Measurements from ENCODE around the gene HDAC8.
"Not testable (repeated sequence)": the region's sequence is repeated elsewhere in the genome, so short reads cannot be mapped to it uniquely, and the experiment has no call there.

The HDAC8 gene

GRCh38 chrX:72554448-72555140 lies 18.0 kb downstream of the HDAC8 start:
- Histone ChIP-seq H4K91ac (ENCODE audit: low read depth, low read length, poor library complexity) (no peak overlapping the region), H3K4me1 (ENCODE audit: control insufficient read depth in 2 of 2, insufficient read depth in 1 of 2, low read depth in 1 of 2, low read length in 2 of 2) (peaks cover 0 to 2% of the 10 kb centered on the region in 2 donors), H2BK120ac (ENCODE audit: low read depth, low read length) (no peak overlapping the region), H3K27ac (replicated peaks; ENCODE audit: low read length) (peak overlapping the region; percentile 56), H2BK5ac (ENCODE audit: low read length) (no peak overlapping the region), H2BK12ac (ENCODE audit: low read length) (no peak overlapping the region), H3K9ac (ENCODE audit: low read depth, low read length, poor library complexity) (no peak overlapping the region), H3K4me2 (ENCODE audit: insufficient read depth, low read length, poor library complexity, severe bottlenecking) (peak overlapping the region; percentile 14), H2AFZ (ENCODE audit: low read length) (no peak overlapping the region), H3K79me1 (ENCODE audit: low read depth, low read length) (no peaks in the 10 kb centered on the region), H3K4me3 (ENCODE audit: low read length in 2 of 2) (no peak overlapping the region), H3K23ac (ENCODE audit: low read depth, low read length, poor library complexity) (no peak overlapping the region), H3K27me3 (ENCODE audit: control insufficient read depth in 3 of 3, insufficient read depth in 3 of 3, low read depth in 1 of 3, low read length in 3 of 3) (no peaks in the 10 kb centered on the region), H3K14ac (ENCODE audit: low read length) (no peak overlapping the region), H2BK15ac (ENCODE audit: low read length) (no peak overlapping the region), H3K4ac (ENCODE audit: low read length) (no peak overlapping the region), H3K18ac (ENCODE audit: low read length) (no peak overlapping the region), H2AK5ac (ENCODE audit: low read depth, low read length) (no peak overlapping the region), H3K9me3 (replicated peaks in 1 of 2; ENCODE audit: control insufficient read depth in 2 of 2, insufficient read depth in 1 of 2, low read depth in 1 of 2, low read length in 2 of 2) (no peaks in the 10 kb centered on the region), H3K36me3 (replicated peaks in 1 of 2; ENCODE audit: control insufficient read depth in 2 of 2, insufficient read depth in 2 of 2, low read length in 2 of 2) (no peaks in the 10 kb centered on the region), H4K8ac (ENCODE audit: low read depth, low read length) (no peak overlapping the region)
- WGBS, 2 donors (ENCODE audit: extremely low coverage in 2 of 2, insufficient read length in 2 of 2, insufficient replicate concordance in 1 of 2) = no CpG with 5 or more reads among the region's 16 CpGs
- peak; percentile 18 for DNase-seq (ENCODE audit: low spot score)

DNA sequence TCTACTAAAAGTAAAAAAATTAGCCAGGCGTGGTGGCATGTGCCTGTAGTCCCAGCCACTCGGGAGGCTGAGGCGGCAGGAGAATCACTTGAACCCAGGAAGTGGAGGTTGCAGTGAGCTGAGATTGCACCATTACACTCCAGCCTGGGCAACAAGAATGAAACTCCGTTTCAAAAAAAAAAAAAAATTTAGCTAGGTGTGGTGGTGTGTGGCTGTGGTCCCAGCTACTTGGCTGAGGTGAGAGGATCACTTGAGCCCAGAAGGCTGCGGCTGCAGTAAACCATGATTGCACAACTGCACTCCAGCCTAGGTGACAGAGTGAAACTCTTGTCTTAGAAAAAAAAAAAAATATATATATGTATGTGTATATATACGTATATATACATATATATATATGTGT lies 20.2 kb downstream of the HDAC8 start:
- H3K9me3 ChIP-seq (replicated peaks in 1 of 2; ENCODE audit: control insufficient read depth in 2 of 2, insufficient read depth in 1 of 2, low read depth in 1 of 2, low read length in 2 of 2) = not testable (repeated sequence)

GRCh38 chrX:72545990-72546389 lies 26.7 kb downstream of the HDAC8 start:
- Histone ChIP-seq H3K23ac (ENCODE audit: low read depth, low read length, poor library complexity) (no peak overlapping the region), H3K18ac (ENCODE audit: low read length) (no peak overlapping the region), H2BK15ac (ENCODE audit: low read length) (no peak overlapping the region), H3K4me3 (ENCODE audit: low read length in 2 of 2) (no peak overlapping the region), H2BK5ac (ENCODE audit: low read length) (no peak overlapping the region), H3K27me3 (ENCODE audit: control insufficient read depth in 3 of 3, insufficient read depth in 3 of 3, low read depth in 1 of 3, low read length in 3 of 3) (no peaks in the 10 kb centered on the region), H4K8ac (ENCODE audit: low read depth, low read length) (no peak overlapping the region), H4K91ac (ENCODE audit: low read depth, low read length, poor library complexity) (no peak overlapping the region), H3K4me1 (ENCODE audit: control insufficient read depth in 2 of 2, insufficient read depth in 1 of 2, low read depth in 1 of 2, low read length in 2 of 2) (no peaks in the 10 kb centered on the region), H2AK5ac (ENCODE audit: low read depth, low read length) (no peak overlapping the region), H2BK12ac (ENCODE audit: low read length) (no peak overlapping the region), H3K4ac (ENCODE audit: low read length) (no peak overlapping the region), H2AFZ (ENCODE audit: low read length) (no peak overlapping the region), H3K9me3 (replicated peaks in 1 of 2; ENCODE audit: control insufficient read depth in 2 of 2, insufficient read depth in 1 of 2, low read depth in 1 of 2, low read length in 2 of 2) (no peaks in the 10 kb centered on the region), H3K14ac (ENCODE audit: low read length) (no peak overlapping the region), H3K79me1 (ENCODE audit: low read depth, low read length) (no peaks in the 10 kb centered on the region), H3K9ac (ENCODE audit: low read depth, low read length, poor library complexity) (no peak overlapping the region), H3K27ac (replicated peaks; ENCODE audit: low read length) (no peak overlapping the region), H3K36me3 (replicated peaks in 1 of 2; ENCODE audit: control insufficient read depth in 2 of 2, insufficient read depth in 2 of 2, low read length in 2 of 2) (peaks cover 0 to 11% of the 10 kb centered on the region in 2 donors), H2BK120ac (ENCODE audit: low read depth, low read length) (no peak overlapping the region), H3K4me2 (ENCODE audit: insufficient read depth, low read length, poor library complexity, severe bottlenecking) (no peak overlapping the region)
- no peak for DNase-seq (ENCODE audit: low spot score)

More for the DNA sequence above, 20.2 kb downstream of the HDAC8 start:
- not testable (repeated sequence) for H2BK12ac ChIP-seq (ENCODE audit: low read length); H3K9ac ChIP-seq (ENCODE audit: low read depth, low read length, poor library complexity); H2BK120ac ChIP-seq (ENCODE audit: low read depth, low read length); H3K27ac ChIP-seq (replicated peaks; ENCODE audit: low read length); H3K4ac ChIP-seq (ENCODE audit: low read length); H3K23ac ChIP-seq (ENCODE audit: low read depth, low read length, poor library complexity); H3K36me3 ChIP-seq (replicated peaks in 1 of 2; ENCODE audit: control insufficient read depth in 2 of 2, insufficient read depth in 2 of 2, low read length in 2 of 2); H2AFZ ChIP-seq (ENCODE audit: low read length); H2BK15ac ChIP-seq (ENCODE audit: low read length); H3K4me3 ChIP-seq (ENCODE audit: low read length in 2 of 2); H3K27me3 ChIP-seq (ENCODE audit: control insufficient read depth in 3 of 3, insufficient read depth in 3 of 3, low read depth in 1 of 3, low read length in 3 of 3); H2AK5ac ChIP-seq (ENCODE audit: low read depth, low read length); H3K14ac ChIP-seq (ENCODE audit: low read length); H4K91ac ChIP-seq (ENCODE audit: low read depth, low read length, poor library complexity); H4K8ac ChIP-seq (ENCODE audit: low read depth, low read length); H3K4me2 ChIP-seq (ENCODE audit: insufficient read depth, low read length, poor library complexity, severe bottlenecking); DNase-seq (ENCODE audit: low spot score); H2BK5ac ChIP-seq (ENCODE audit: low read length); H3K18ac ChIP-seq (ENCODE audit: low read length); H3K79me1 ChIP-seq (ENCODE audit: low read depth, low read length); H3K4me1 ChIP-seq (ENCODE audit: control insufficient read depth in 2 of 2, insufficient read depth in 1 of 2, low read depth in 1 of 2, low read length in 2 of 2)
- WGBS, 2 donors (ENCODE audit: extremely low coverage in 2 of 2, insufficient read length in 2 of 2, insufficient replicate concordance in 1 of 2) = no CpG with 5 or more reads among the region's 6 CpGs

GRCh38 chrX:72540318-72540717 lies 32.3 kb downstream of the HDAC8 start:
- H2BK120ac ChIP-seq (ENCODE audit: low read depth, low read length) = no peak overlapping the region
- no peak overlapping the region for H3K27ac ChIP-seq (replicated peaks; ENCODE audit: low read length)
- H4K8ac ChIP-seq (ENCODE audit: low read depth, low read length) = no peak overlapping the region
- DNase-seq (ENCODE audit: low spot score) = no peak
- H2BK12ac ChIP-seq (ENCODE audit: low read length) = no peak overlapping the region
- no peaks in the 10 kb centered on the region for H3K9me3 ChIP-seq (replicated peaks in 1 of 2; ENCODE audit: control insufficient read depth in 2 of 2, insufficient read depth in 1 of 2, low read depth in 1 of 2, low read length in 2 of 2)
- no peaks in the 10 kb centered on the region for H3K79me1 ChIP-seq (ENCODE audit: low read depth, low read length)
- H2AFZ ChIP-seq (ENCODE audit: low read length) = no peak overlapping the region
- no peaks in the 10 kb centered on the region for H3K4me1 ChIP-seq (ENCODE audit: control insufficient read depth in 2 of 2, insufficient read depth in 1 of 2, low read depth in 1 of 2, low read length in 2 of 2)
- H3K4me2 ChIP-seq (ENCODE audit: insufficient read depth, low read length, poor library complexity, severe bottlenecking) = no peak overlapping the region
- no peaks in the 10 kb centered on the region for H3K27me3 ChIP-seq (ENCODE audit: control insufficient read depth in 3 of 3, insufficient read depth in 3 of 3, low read depth in 1 of 3, low read length in 3 of 3)
- no peak overlapping the region for H3K18ac ChIP-seq (ENCODE audit: low read length)
- H3K23ac ChIP-seq (ENCODE audit: low read depth, low read length, poor library complexity) = no peak overlapping the region
- no peak overlapping the region for H3K4ac ChIP-seq (ENCODE audit: low read length)
- H4K91ac ChIP-seq (ENCODE audit: low read depth, low read length, poor library complexity) = no peak overlapping the region
- no peak overlapping the region for H3K4me3 ChIP-seq (ENCODE audit: low read length in 2 of 2)
- H3K14ac ChIP-seq (ENCODE audit: low read length) = no peak overlapping the region
- H2AK5ac ChIP-seq (ENCODE audit: low read depth, low read length) = no peak overlapping the region
- H2BK15ac ChIP-seq (ENCODE audit: low read length) = no peak overlapping the region
- H2BK5ac ChIP-seq (ENCODE audit: low read length) = no peak overlapping the region
- no CpG with 5 or more reads among the region's 5 CpGs for WGBS, 2 donors (ENCODE audit: extremely low coverage in 2 of 2, insufficient read length in 2 of 2, insufficient replicate concordance in 1 of 2)
- H3K36me3 ChIP-seq (replicated peaks in 1 of 2; ENCODE audit: control insufficient read depth in 2 of 2, insufficient read depth in 2 of 2, low read length in 2 of 2) = peaks cover 0 to 6% of the 10 kb centered on the region in 2 donors
- H3K9ac ChIP-seq (ENCODE audit: low read depth, low read length, poor library complexity) = no peak overlapping the region
